Tibial artery (tissue), 4 donors: ENCODE measurements around the gene KIRREL3.

Source experiments
- DNase-seq, 2 donors: peaks; one replicate each; pipeline ENCODE4 v3.0.0-alpha.2; 2019
- H3K27ac ChIP-seq, 2 donors: fragments of 200-600 bp; sonication (generic) in 1 of 2; 1 replicate in 1 of 2; 2 replicates in 1 of 2; pipeline ENCODE4 v1.5.1; 2018 to 2019; ENCODE audit warnings: mild to moderate bottlenecking in 1 of 2
- H3K27me3 ChIP-seq, 2 donors: fragments of 200-600 bp; sonication (generic) in 1 of 2; one replicate each; pipeline versions ENCODE4 v1.5.1 to v1.6.0; 2016 to 2019
- H3K36me3 ChIP-seq, 3 donors: fragments of 200-600 bp; sonication (generic) in 2 of 3; one replicate each; pipeline ENCODE4 v1.5.1; 2016 to 2019; ENCODE audit warnings: mild to moderate bottlenecking in 2 of 3
- H3K4me1 ChIP-seq, 4 donors: fragments of 200-600 bp; sonication (generic) in 2 of 4; 1 replicate in 3 of 4; 2 replicates in 1 of 4; pipeline ENCODE4 v1.5.1; 2016 to 2019
- H3K4me3 ChIP-seq, 2 donors: fragments of 200-600 bp; sonication (generic) in 1 of 2; 1 replicate in 1 of 2; 2 replicates in 1 of 2; pipeline ENCODE4 v1.5.1; 2018 to 2019; ENCODE audit warnings: mild to moderate bottlenecking in 2 of 2
- H3K9me3 ChIP-seq, 3 donors: fragments of 200-600 bp; sonication (generic) in 1 of 3; one replicate each; pipeline ENCODE4 v1.5.1; 2016 to 2019
- intact Hi-C: fragments of 100-400 bp; cut with DNase I; formaldehyde crosslinking; loops from one replicate; pipeline ENCODE4 v1.15.0; 2023; ENCODE audit warnings: low total_unique reads
- TF ChIP-seq, protein P1 (sequence below), 2 experiments: fragments of 200-600 bp in 1 of 2; fragments of 450-650 bp in 1 of 2; IDR thresholded peaks; one replicate each; pipeline ENCODE4 v1.5.1; 2017 to 2019; ENCODE audit warnings: antibody characterized with exemption in 2 of 2, mild to moderate bottlenecking in 1 of 2, moderate library complexity in 1 of 2

The KIRREL3 gene

DNA sequence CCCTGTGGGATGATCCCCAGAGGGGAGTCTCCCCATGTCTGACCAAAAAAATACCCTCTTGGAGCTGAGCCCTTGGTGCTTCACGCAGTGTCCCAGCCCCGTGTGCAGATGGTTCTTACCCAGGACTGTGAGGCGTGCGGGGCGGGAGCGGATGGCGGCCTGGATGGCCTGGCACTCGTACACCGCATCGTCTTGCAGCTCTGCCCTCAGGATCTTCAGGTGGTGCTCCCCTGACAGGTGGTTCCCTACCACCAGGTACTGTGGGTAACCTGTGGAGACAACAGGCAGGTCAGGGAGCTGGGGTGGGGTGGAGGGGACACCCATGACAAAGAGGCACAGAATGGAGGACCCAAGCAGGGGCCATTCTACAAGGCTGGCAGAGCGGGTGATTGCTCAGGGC lies 479.4 kb downstream of the KIRREL3 start:
- no peak for DNase-seq
- H3K27me3 ChIP-seq: peaks cover 0 to 47% of the 10 kb centered on the region in 2 donors
- intact Hi-C loops: no loop called here
- no peak overlapping the region for H3K4me3 ChIP-seq
- H3K27ac ChIP-seq: no peak overlapping the region
- no peaks in the 10 kb centered on the region for H3K36me3 ChIP-seq
- H3K4me1 ChIP-seq: no peaks in the 10 kb centered on the region
- H3K9me3 ChIP-seq: no peaks in the 10 kb centered on the region
- TF ChIP-seq, protein P1, sequence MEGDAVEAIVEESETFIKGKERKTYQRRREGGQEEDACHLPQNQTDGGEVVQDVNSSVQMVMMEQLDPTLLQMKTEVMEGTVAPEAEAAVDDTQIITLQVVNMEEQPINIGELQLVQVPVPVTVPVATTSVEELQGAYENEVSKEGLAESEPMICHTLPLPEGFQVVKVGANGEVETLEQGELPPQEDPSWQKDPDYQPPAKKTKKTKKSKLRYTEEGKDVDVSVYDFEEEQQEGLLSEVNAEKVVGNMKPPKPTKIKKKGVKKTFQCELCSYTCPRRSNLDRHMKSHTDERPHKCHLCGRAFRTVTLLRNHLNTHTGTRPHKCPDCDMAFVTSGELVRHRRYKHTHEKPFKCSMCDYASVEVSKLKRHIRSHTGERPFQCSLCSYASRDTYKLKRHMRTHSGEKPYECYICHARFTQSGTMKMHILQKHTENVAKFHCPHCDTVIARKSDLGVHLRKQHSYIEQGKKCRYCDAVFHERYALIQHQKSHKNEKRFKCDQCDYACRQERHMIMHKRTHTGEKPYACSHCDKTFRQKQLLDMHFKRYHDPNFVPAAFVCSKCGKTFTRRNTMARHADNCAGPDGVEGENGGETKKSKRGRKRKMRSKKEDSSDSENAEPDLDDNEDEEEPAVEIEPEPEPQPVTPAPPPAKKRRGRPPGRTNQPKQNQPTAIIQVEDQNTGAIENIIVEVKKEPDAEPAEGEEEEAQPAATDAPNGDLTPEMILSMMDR (IDR thresholded peaks at IDR 0.05): no peak

GRCh38 chr11:126519764-126520734 lies 480.5 kb downstream of the KIRREL3 start:
- TF ChIP-seq, protein P1 (IDR thresholded peaks at IDR 0.05): no peak
- Histone ChIP-seq H3K4me3 (no peak overlapping the region), H3K27ac (no peak overlapping the region), H3K36me3 (no peaks in the 10 kb centered on the region), H3K9me3 (no peaks in the 10 kb centered on the region), H3K4me1 (no peaks in the 10 kb centered on the region), H3K27me3 (peaks cover 0 to 39% of the 10 kb centered on the region in 2 donors)
- no peak for DNase-seq
- intact Hi-C loops: no loop called here

- no peak for DNase-seq
- Histone ChIP-seq H3K36me3 (no peaks in the 10 kb centered on the region), H3K9me3 (no peaks in the 10 kb centered on the region), H3K27me3 (peaks cover 0 to 38% of the 10 kb centered on the region in 2 donors), H3K27ac (no peak overlapping the region), H3K4me3 (no peak overlapping the region), H3K4me1 (no peaks in the 10 kb centered on the region)
- TF ChIP-seq, protein P1 (IDR thresholded peaks at IDR 0.05): no peak
- intact Hi-C loops: no loop called here
Observed at GRCh38 chr11:126518972-126519690, 481.4 kb downstream of the KIRREL3 start.

DNA sequence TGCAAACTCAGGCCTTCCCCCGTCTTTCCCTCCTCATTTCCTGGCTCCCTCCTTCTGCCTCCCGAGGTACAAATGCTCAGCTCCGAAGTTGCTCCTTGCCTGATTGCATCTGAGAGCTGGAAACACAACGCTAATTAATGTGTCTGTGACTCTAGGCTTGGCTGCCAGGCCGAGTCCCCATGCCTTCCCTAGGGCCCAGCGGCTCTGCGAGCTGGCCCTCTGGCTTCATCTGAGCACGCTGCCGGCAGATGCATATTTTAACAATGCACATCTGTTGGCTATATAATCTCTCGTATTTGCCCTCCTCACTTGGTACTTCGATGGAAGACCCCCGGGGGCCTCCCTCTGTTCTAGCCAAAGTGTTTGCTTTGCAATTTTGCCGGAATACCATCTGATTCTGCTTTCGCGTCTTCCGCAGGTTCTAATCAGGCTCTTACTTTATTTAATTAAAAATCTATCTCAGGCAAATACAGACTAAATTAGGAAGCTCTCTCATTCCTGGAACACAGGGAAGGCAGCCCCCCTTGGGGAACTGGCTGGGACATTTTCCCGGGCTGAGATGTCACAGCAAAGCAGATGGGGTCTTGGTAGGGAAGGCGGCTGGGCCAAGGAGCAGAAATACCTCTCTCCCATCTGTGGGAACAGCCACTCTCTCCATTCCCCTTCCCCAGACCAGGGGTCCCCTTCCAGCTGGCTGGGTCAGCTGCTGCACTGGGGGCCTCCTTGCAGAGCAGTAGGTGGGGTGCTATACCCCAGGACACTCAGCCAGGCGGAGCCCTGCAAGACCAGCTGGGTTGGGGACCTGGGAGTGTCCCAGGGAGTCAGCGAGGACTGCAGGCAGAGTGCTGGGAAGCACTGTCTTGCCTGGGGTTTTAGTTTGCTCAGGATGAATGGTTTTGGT lies 482.2 kb downstream of the KIRREL3 start:
- Histone ChIP-seq H3K36me3 (no peaks in the 10 kb centered on the region), H3K9me3 (no peaks in the 10 kb centered on the region), H3K4me1 (no peaks in the 10 kb centered on the region), H3K27ac (no peak overlapping the region), H3K4me3 (no peak overlapping the region), H3K27me3 (peaks cover 0 to 42% of the 10 kb centered on the region in 2 donors)
- DNase-seq: no peak
- TF ChIP-seq, protein P1 (IDR thresholded peaks at IDR 0.05): no peak
- intact Hi-C loops: no loop called here

GRCh38 chr11:126515501-126515900 lies 485.1 kb downstream of the KIRREL3 start:
- DNase-seq: no peak
- no peaks in the 10 kb centered on the region for H3K4me1 ChIP-seq
- intact Hi-C loops: no loop called here

More at GRCh38 chr11:126515501-126515900, 485.1 kb downstream of the KIRREL3 start:
- Histone ChIP-seq H3K27ac (no peak overlapping the region), H3K27me3 (peaks cover 0 to 52% of the 10 kb centered on the region in 2 donors), H3K9me3 (no peaks in the 10 kb centered on the region), H3K4me3 (no peak overlapping the region), H3K36me3 (no peaks in the 10 kb centered on the region)
- TF ChIP-seq, protein P1 (IDR thresholded peaks at IDR 0.05): no peak
